ENCODE measurements around the gene SYNE1.

GRCh38 chr6:152129691-152130151 lies 507.4 kb downstream of the SYNE1 start:
- TF ChIP-seq, protein P1, sequence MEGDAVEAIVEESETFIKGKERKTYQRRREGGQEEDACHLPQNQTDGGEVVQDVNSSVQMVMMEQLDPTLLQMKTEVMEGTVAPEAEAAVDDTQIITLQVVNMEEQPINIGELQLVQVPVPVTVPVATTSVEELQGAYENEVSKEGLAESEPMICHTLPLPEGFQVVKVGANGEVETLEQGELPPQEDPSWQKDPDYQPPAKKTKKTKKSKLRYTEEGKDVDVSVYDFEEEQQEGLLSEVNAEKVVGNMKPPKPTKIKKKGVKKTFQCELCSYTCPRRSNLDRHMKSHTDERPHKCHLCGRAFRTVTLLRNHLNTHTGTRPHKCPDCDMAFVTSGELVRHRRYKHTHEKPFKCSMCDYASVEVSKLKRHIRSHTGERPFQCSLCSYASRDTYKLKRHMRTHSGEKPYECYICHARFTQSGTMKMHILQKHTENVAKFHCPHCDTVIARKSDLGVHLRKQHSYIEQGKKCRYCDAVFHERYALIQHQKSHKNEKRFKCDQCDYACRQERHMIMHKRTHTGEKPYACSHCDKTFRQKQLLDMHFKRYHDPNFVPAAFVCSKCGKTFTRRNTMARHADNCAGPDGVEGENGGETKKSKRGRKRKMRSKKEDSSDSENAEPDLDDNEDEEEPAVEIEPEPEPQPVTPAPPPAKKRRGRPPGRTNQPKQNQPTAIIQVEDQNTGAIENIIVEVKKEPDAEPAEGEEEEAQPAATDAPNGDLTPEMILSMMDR (IDR thresholded peaks at IDR 0.05): no peak
- TF ChIP-seq POLR2A (IDR thresholded peaks at IDR 0.05): no peak
